Measurements from ENCODE around the gene TRIP10.
"Not testable (repeated sequence)": the region's sequence is repeated elsewhere in the genome, so short reads cannot be mapped to it uniquely, and the experiment has no call there.

TRIP10 gene

DNA sequence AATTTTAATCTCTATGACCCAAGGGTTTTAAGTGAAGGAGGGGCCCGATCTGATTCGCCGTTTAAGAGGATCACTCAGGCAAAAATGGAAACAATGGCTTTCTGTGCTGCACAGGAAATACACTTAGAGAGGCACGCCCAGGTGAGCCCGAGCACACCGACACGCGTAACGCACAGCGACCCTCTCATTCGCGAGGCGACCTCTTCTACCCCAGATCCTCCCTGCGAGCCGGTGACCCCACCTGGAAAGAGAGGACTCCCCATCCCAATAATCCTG, 27.5 kb downstream of the TRIP10 start:
- peak overlapping the region; percentile 12 for H3K4me3 ChIP-seq (ENCODE audit: low read depth, low read length)
- DNase-seq (ENCODE audit: low read depth), result no peak
- TF ChIP-seq, protein P1, sequence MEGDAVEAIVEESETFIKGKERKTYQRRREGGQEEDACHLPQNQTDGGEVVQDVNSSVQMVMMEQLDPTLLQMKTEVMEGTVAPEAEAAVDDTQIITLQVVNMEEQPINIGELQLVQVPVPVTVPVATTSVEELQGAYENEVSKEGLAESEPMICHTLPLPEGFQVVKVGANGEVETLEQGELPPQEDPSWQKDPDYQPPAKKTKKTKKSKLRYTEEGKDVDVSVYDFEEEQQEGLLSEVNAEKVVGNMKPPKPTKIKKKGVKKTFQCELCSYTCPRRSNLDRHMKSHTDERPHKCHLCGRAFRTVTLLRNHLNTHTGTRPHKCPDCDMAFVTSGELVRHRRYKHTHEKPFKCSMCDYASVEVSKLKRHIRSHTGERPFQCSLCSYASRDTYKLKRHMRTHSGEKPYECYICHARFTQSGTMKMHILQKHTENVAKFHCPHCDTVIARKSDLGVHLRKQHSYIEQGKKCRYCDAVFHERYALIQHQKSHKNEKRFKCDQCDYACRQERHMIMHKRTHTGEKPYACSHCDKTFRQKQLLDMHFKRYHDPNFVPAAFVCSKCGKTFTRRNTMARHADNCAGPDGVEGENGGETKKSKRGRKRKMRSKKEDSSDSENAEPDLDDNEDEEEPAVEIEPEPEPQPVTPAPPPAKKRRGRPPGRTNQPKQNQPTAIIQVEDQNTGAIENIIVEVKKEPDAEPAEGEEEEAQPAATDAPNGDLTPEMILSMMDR (IDR thresholded peaks at IDR 0.05; ENCODE audit: low read depth, low read length, missing control alignments), result no peak
- in situ Hi-C loops (cut with HindIII; ENCODE audit: low sequenced_read_pairs), result no loop called here

DNA sequence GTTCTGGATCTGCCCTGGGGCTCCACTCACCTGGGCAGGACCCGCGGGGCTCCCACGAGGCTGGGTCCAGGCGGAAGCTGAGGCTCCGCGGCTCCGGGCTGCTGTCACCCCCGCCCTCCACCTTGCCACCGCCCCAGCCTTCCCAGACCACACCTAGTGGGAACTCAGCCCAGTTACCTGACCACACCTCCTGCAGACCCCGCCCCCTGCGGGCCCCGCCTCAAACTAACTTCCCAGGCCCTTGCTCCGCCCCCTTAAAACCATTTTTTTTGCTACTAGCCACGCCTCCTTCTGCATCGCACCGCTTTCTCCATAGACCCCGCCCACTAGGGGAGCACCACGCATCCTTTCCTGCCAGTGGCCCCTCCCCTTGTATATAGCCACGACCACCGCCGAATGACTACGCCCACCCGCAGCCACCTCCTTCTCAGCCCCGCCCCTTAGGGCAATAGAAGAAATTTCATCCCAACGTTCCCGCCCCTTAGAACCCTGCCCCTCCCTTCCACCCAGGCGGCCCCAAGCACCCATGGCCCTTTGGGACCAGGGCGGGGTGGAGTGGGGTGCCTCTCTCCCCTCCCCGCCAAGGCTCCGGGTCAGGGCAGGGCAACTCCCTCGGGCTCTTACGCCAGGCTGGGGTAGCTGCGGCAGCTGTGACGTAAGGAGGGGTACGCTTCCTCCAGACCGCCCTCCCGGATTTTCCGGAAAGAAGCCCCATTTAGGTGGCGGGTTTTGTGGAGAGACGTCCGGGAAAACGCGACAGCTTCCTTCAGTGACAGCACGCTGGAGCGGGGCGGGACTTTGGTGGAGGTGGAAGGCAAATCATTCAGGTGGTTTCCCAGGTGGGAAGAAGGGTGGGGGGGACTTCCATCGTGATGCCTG, 28.1 kb downstream of the TRIP10 start, which contains the start of gene SH2D3A:
Gene SH2D3A, minus strand, starts transcription at position 79 of the 879 bp plus-strand sequence. CDS start 3,687 bp downstream, outside the sequence.
- in situ Hi-C loops (cut with HindIII; ENCODE audit: low sequenced_read_pairs), result no loop called here
- no peak for DNase-seq (ENCODE audit: low read depth)
- H3K4me3 ChIP-seq (ENCODE audit: low read depth, low read length), result peak within 1 kb of the TSS; percentile 12
- TF ChIP-seq, protein P1 (IDR thresholded peaks at IDR 0.05; ENCODE audit: low read depth, low read length, missing control alignments), result no peak

DNA sequence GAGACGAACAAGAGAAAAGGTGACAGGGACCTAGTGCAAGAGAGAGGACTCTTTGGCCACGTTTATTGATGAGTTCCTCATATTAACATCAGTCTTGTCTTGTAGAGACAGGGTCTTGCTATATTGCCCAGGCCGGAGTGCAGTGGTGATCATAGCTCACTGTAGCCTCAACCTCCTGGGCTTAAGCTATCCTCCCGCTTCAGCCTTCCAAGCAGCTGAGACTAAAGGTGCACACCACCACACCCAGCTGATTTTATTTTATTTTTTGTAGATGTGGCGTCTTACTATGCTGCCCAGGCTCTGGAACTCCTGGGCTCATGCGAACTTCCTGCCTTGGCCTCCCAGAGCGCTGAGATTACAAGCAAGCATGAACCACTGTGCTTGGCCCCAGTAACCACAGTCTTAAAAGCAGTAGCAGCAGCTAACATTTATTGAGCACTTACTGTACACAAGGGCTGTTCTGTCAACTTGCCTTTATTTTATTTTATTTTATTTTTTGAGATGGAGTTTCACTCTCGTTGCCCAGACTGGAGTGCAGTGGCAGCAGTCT, 28.8 kb downstream of the TRIP10 start:
- no peak for DNase-seq (ENCODE audit: low read depth)
- no peak overlapping the region for H3K4me3 ChIP-seq (ENCODE audit: low read depth, low read length)
- TF ChIP-seq, protein P1 (IDR thresholded peaks at IDR 0.05; ENCODE audit: low read depth, low read length, missing control alignments), result no peak
- in situ Hi-C loops (cut with HindIII; ENCODE audit: low sequenced_read_pairs), result no loop called here

DNA sequence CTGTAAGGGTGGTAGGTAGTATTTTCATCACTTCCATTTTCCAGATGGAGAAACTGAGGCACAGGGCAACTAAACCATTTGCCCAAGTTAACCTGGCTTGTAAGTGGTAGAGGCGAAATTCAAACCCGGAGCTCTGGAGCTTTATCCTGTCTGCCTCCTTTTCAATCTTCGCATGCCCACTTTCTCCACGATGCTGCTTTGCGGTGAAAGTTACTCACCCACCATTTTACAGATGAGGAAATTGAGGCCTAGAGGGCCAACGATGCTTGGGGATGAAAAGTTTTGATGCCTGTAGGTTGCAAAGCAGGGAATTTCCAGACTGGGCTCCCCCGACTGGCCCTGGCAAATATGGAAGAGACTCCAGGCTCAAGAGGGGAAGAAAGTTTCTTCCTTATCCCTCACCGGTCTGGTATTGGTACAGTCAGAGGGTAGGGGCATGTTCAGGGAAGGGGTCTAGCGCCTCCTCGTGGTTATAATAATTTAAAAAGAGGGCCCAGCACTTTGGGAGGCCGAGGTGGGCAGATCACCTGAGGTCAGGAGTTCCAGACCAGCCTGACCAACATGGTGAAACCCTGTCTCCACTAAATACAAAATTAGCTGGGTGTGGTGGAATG, 29.6 kb downstream of the TRIP10 start:
- no peak for DNase-seq (ENCODE audit: low read depth)
- TF ChIP-seq, protein P1 (IDR thresholded peaks at IDR 0.05; ENCODE audit: low read depth, low read length, missing control alignments), result no peak
- in situ Hi-C loops (cut with HindIII; ENCODE audit: low sequenced_read_pairs), result no loop called here
- no peak overlapping the region for H3K4me3 ChIP-seq (ENCODE audit: low read depth, low read length)

DNA sequence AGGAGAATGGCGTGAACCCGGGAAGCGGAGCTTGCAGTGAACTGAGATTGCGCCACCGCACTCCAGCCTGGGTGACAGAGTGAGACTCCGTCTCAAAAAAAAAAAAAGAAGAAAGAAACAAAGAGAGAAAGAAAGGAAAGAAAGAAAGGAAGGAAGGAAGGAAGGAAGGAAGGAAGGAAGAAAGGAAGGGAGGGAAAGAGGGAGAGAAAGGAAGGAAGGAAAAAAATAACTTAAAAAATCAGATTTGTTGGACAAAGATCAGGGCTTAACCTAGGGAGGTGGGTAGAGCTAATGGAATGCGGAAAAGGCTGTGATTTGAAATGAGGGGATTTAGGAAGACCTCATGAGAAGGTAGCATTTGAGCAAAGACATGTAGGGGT, 32.2 kb downstream of the TRIP10 start:
- in situ Hi-C loops (cut with HindIII; ENCODE audit: low sequenced_read_pairs); H3K4me3 ChIP-seq (ENCODE audit: low read depth, low read length): not testable (repeated sequence)

DNA sequence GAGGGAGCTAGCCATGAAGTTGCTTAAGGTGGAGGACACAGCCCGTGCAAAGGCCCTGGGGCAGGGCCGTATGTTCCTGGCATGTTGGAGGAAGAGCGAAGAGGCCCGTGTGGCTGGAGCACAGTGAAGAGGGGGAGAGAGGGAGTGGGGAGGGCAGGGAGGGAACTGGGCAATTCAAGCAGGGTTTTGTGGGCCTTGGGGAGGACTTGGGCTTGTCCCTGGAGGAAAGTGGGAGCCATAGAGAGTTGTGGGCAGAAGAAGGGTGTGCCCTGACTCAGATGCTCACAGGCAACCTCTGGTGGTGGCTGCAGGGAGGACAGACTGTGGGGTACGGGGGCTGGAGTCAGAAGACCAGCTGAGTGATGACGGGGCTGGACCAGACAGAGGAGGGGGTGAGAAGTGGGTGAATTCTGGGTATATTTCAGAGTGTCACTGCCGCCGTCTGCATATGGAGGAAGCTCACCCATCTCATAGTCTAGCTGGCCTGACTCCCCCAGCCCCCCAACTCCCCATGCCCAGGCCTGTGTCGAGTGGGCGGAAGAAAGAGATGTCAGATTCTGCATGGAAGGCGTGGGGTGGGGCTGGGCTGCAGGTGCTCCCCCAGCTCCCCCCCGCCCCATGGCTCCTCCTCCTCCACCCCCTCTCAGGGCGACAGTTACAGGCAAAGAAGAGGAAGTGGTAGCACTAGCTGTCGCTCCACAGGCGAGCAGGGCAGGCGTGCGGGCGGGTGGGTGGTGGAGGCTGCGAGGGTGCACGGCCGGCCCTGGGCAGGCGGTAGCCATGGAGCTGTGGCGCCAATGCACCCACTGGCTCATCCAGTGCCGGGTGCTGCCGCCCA, 32.8 kb downstream of the TRIP10 start, which contains the start of gene VAV1:
Gene VAV1, plus strand, starts transcription at position 681 of the 838 bp plus-strand sequence. Its CDS starts 100 bp downstream, at position 781.
- DNase-seq (ENCODE audit: low read depth), result no peak
- TF ChIP-seq, protein P1 (IDR thresholded peaks at IDR 0.05; ENCODE audit: low read depth, low read length, missing control alignments), result peak; percentile 7
- no peak within 1 kb of the TSS for H3K4me3 ChIP-seq (ENCODE audit: low read depth, low read length)
- in situ Hi-C loops (cut with HindIII; ENCODE audit: low sequenced_read_pairs), result no loop called here

More for the DNA sequence above, 32.2 kb downstream of the TRIP10 start:
- DNase-seq (ENCODE audit: low read depth), result not testable (repeated sequence)

Data from astrocyte of the cerebellum (primary cell).